Uterus (tissue), 4 donors: ENCODE results near the gene DOLK. TPM values are rescaled to one million over a fixed set of nuclear protein-coding genes. Genes with fewer than 3 reads are reported as not detected.

Source experiments
- DNase-seq, 2 donors: peaks; one replicate each; pipeline ENCODE4 v3.0.0-alpha.2; 2019 to 2020
- H3K27ac ChIP-seq, 2 donors: fragments of 200-600 bp; sonication (generic); 1 replicate in 1 of 2; 2 replicates in 1 of 2; pipeline ENCODE4 v1.5.1; 2016 to 2018
- H3K27me3 ChIP-seq, 2 donors: fragments of 200-600 bp; sonication (generic); one replicate each; pipeline ENCODE4 v1.5.1; 2018 to 2019; ENCODE audit warnings: control low read depth in 1 of 2
- H3K36me3 ChIP-seq, 2 donors: fragments of 200-600 bp; sonication (generic); one replicate each; pipeline ENCODE4 v1.5.1; 2019; ENCODE audit warnings: control low read depth in 1 of 2
- H3K4me1 ChIP-seq, 2 donors: fragments of 200-600 bp; sonication (generic); one replicate each; pipeline ENCODE4 v1.5.1; 2018 to 2019; ENCODE audit warnings: control low read depth in 1 of 2
- H3K4me3 ChIP-seq, 2 donors: fragments of 200-600 bp; sonication (generic); 1 replicate in 1 of 2; 2 replicates in 1 of 2; pipeline ENCODE4 v1.5.1; 2018 to 2019; ENCODE audit warnings: mild to moderate bottlenecking in 1 of 2
- H3K9me3 ChIP-seq, 2 donors: fragments of 200-600 bp; sonication (generic); one replicate each; pipeline ENCODE4 v1.5.1; 2019; ENCODE audit warnings: control low read depth in 1 of 2
- POLR2A ChIP-seq, 2 donors: fragments of 450-650 bp; IDR thresholded peaks; one replicate each; pipeline ENCODE4 v1.6.1; 2016; ENCODE audit warnings: antibody characterized with exemption in 2 of 2, mild to moderate bottlenecking in 1 of 2, moderate library complexity in 1 of 2
- intact Hi-C: fragments of 100-400 bp; cut with DNase I; formaldehyde crosslinking; loops from one replicate; pipeline ENCODE4 v1.15.1; 2023; ENCODE audit warnings: low total_unique reads
- total RNA-seq, 4 donors: library from RNA; depleted of rRNA in 3 of 4; stranded (reverse); fragments of >200 nt in 3 of 4; gene quantifications; one replicate each; pipeline versions ENCODE4 v1.1.0 to v1.2.4, GENCODE V29; 2014 to 2023
- TF ChIP-seq, protein P1 (sequence below), 4 experiments: fragments of 200-600 bp in 2 of 4; fragments of 450-650 bp in 2 of 4; sonication (generic) in 2 of 4; IDR thresholded peaks; one replicate each; pipeline ENCODE4 v1.5.1; 2016 to 2019; ENCODE audit warnings: antibody characterized with exemption in 4 of 4, mild to moderate bottlenecking in 2 of 4, moderate library complexity in 1 of 4
- donor health status: DM: yes; HTN: yes; CAD: no.

The DOLK gene
- total RNA-seq, 4 donors from 2014 or later = 10.0 to 22.3 (median 13.6) TPM

DNA sequence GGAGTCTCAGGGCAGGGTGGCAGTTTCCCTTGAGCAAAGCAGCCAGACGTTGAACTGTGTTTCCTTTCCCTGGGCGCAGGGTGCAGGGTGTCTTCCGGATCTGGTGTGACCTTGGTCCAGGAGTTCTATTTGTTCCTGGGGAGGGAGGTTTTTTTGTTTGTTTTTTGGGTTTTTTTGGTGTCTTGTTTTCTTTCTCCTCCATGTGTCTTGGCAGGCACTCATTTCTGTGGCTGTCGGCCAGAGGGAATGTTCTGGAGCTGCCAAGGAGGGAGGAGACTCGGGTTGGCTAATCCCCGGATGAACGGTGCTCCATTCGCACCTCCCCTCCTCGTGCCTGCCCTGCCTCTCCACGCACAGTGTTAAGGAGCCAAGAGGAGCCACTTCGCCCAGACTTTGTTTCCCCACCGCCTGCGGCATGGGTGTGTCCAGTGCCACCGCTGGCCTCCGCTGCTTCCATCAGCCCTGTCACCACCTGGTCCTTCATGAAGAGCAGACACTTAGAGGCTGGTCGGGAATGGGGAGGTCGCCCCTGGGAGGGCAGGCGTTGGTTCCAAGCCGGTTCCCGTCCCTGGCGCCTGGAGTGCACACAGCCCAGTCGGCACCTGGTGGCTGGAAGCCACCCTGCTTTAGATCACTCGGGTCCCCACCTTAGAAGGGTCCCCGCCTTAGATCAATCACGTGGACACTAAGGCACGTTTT, 30.1 kb downstream of the DOLK start:
- Histone ChIP-seq H3K36me3 (no peaks in the 10 kb centered on the region), H3K27me3 (no peaks in the 10 kb centered on the region), H3K4me1 (peaks cover 12 to 30% of the 10 kb centered on the region in 2 donors), H3K9me3 (no peaks in the 10 kb centered on the region), H3K4me3 (no peak overlapping the region), H3K27ac (peak overlapping the region; percentile 78 to 95)
- intact Hi-C loops = no loop called here
- peak; percentile 86 to 88 for DNase-seq
- TF ChIP-seq POLR2A (IDR thresholded peaks at IDR 0.05) = peak; percentile 22 to 40
- TF ChIP-seq, protein P1, sequence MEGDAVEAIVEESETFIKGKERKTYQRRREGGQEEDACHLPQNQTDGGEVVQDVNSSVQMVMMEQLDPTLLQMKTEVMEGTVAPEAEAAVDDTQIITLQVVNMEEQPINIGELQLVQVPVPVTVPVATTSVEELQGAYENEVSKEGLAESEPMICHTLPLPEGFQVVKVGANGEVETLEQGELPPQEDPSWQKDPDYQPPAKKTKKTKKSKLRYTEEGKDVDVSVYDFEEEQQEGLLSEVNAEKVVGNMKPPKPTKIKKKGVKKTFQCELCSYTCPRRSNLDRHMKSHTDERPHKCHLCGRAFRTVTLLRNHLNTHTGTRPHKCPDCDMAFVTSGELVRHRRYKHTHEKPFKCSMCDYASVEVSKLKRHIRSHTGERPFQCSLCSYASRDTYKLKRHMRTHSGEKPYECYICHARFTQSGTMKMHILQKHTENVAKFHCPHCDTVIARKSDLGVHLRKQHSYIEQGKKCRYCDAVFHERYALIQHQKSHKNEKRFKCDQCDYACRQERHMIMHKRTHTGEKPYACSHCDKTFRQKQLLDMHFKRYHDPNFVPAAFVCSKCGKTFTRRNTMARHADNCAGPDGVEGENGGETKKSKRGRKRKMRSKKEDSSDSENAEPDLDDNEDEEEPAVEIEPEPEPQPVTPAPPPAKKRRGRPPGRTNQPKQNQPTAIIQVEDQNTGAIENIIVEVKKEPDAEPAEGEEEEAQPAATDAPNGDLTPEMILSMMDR (IDR thresholded peaks at IDR 0.05) = no peak

DNA sequence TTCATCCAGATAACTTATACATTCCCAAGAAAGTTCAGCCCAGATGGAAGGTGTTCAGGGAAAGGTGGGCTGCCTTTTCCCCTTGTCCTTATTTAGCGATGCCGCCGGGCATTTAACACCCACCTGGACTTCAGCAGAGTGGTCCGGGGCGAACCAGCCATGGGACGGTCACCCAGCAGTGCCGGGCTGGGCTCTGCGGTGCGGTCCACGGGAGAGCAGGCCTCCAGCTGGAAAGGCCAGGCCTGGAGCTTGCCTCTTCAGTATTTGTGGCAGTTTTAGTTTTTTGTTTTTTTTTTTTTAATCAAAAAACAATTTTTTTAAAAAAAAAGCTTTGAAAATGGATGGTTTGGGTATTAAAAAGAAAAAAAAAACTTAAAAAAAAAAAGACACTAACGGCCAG, 30.7 kb downstream of the DOLK start:
- H3K9me3 ChIP-seq = no peaks in the 10 kb centered on the region
- H3K27ac ChIP-seq = peak overlapping the region; percentile 78 to 95
- no peak for TF ChIP-seq POLR2A (IDR thresholded peaks at IDR 0.05)
- TF ChIP-seq, protein P1 (IDR thresholded peaks at IDR 0.05) = no peak
- no peak for DNase-seq
- H3K4me1 ChIP-seq = peaks cover 12 to 35% of the 10 kb centered on the region in 2 donors
- H3K4me3 ChIP-seq = peak overlapping the region in 1 of 2 donors; percentile 1
- H3K27me3 ChIP-seq = no peaks in the 10 kb centered on the region
- no peaks in the 10 kb centered on the region for H3K36me3 ChIP-seq
- intact Hi-C loops = no loop called here

DNA sequence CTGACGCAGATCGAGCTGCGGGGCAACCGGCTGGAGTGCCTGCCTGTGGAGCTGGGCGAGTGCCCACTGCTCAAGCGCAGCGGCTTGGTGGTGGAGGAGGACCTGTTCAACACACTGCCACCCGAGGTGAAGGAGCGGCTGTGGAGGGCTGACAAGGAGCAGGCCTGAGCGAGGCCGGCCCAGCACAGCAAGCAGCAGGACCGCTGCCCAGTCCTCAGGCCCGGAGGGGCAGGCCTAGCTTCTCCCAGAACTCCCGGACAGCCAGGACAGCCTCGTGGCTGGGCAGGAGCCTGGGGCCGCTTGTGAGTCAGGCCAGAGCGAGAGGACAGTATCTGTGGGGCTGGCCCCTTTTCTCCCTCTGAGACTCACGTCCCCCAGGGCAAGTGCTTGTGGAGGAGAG, 31.2 kb downstream of the DOLK start:
- TF ChIP-seq POLR2A (IDR thresholded peaks at IDR 0.05) = peak in 1 of 2 donors; percentile 17
- TF ChIP-seq, protein P1 (IDR thresholded peaks at IDR 0.05) = no peak
- DNase-seq = peak; percentile 49 to 64
- no peak overlapping the region for H3K4me3 ChIP-seq
- no peaks in the 10 kb centered on the region for H3K27me3 ChIP-seq
- no peaks in the 10 kb centered on the region for H3K9me3 ChIP-seq
- H3K27ac ChIP-seq = peak overlapping the region; percentile 78 to 95
- H3K4me1 ChIP-seq = peaks cover 12 to 41% of the 10 kb centered on the region in 2 donors
- intact Hi-C loops = no loop called here
- H3K36me3 ChIP-seq = no peaks in the 10 kb centered on the region

DNA sequence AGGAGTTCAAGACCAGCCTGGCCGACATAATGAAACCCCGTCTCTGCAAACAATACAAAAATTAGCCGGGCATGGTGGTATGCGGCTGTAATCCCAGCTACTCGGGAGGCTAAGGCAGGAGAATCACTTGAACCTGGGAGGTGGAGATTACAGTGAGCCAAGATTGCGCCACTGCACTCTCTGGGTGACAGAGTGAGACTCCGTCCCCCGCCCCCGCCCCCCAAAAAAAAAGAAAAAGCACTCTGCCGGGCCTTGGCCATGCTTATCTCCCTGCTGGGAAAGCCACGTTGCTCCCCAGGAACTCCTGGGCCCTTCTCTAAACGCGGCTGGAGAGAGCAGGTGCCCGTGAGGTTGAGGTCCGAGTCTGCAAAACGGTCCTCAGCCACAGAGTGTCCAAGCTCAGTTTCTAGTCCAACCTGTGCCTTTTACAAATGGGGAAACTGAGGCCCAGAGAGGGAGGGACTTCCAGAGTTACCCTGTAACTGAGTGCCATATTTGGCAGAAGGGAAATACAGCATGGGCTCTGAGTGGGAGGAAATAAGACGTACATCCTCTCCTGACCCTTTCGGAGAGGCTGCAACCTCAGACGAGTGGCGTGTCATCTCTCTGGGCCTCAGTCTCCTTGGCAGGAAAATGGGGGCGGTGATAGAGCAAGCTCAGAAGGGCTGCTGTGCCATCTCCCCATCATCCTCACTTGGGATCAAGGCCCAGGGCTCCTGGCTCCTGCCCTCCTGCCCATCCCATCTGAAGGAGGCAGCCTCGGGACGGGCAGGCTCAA, 33.2 kb downstream of the DOLK start:
- intact Hi-C loops = no loop called here
- no peak for DNase-seq
- H3K4me1 ChIP-seq = peaks cover 2 to 53% of the 10 kb centered on the region in 2 donors
- H3K36me3 ChIP-seq = no peaks in the 10 kb centered on the region
- H3K27me3 ChIP-seq = no peaks in the 10 kb centered on the region
- no peaks in the 10 kb centered on the region for H3K9me3 ChIP-seq
- H3K4me3 ChIP-seq = no peak overlapping the region
- TF ChIP-seq, protein P1 (IDR thresholded peaks at IDR 0.05) = no peak
- no peak for TF ChIP-seq POLR2A (IDR thresholded peaks at IDR 0.05)
- peak overlapping the region; percentile 58 to 81 for H3K27ac ChIP-seq
